Transverse colon (tissue), 4 donors: ENCODE results near the gene SLC25A10.

Experiments used
- EP300 ChIP-seq: sonication (generic); formaldehyde crosslinking; IDR thresholded peaks from one replicate; pipeline ENCODE4 v1.6.1; 2017; ENCODE audit warnings: antibody characterized with exemption, low read depth
- POLR2A ChIP-seq: fragments of 450-650 bp; IDR thresholded peaks from one replicate; pipeline ENCODE4 v1.6.1; 2016; ENCODE audit warnings: antibody characterized with exemption, mild to moderate bottlenecking, moderate library complexity
- POLR2AphosphoS5 ChIP-seq, 3 donors: sonication (generic); formaldehyde crosslinking; IDR thresholded peaks; one replicate each; pipeline ENCODE4 v1.6.1; 2016; ENCODE audit warnings: antibody characterized with exemption in 3 of 3
- TF ChIP-seq, protein P1 (sequence below), 5 experiments: fragments of 200-600 bp in 3 of 5; fragments of 450-650 bp in 2 of 5; sonication (generic) in 3 of 5; IDR thresholded peaks; 1 replicate in 2 of 5; 2 replicates in 3 of 5; pipeline ENCODE4 v1.5.1; 2016 to 2017; ENCODE audit warnings: antibody characterized with exemption in 5 of 5, inconsistent platforms in 3 of 5, mild to moderate bottlenecking in 2 of 5, moderate library complexity in 1 of 5

DNA sequence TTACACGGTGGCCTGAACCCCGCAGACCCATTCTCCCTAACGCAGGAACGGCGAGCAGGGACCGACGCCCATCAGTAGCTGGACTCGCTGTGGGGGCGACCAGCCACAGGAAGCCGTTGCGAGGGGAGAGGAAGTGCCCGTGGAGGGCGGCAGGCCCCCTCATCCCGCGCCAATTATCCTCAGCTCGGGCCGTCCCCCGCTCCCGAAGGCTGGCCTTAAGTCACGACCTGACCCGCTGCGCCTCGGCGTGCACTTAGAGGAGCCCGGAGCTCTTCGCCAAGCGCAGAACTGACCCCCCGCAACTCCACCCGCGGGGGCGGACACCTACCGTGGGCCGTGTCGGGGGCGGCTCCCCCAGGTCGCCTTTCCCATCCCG lies 28.9 kb upstream of the SLC25A10 start:
- TF ChIP-seq, protein P1, sequence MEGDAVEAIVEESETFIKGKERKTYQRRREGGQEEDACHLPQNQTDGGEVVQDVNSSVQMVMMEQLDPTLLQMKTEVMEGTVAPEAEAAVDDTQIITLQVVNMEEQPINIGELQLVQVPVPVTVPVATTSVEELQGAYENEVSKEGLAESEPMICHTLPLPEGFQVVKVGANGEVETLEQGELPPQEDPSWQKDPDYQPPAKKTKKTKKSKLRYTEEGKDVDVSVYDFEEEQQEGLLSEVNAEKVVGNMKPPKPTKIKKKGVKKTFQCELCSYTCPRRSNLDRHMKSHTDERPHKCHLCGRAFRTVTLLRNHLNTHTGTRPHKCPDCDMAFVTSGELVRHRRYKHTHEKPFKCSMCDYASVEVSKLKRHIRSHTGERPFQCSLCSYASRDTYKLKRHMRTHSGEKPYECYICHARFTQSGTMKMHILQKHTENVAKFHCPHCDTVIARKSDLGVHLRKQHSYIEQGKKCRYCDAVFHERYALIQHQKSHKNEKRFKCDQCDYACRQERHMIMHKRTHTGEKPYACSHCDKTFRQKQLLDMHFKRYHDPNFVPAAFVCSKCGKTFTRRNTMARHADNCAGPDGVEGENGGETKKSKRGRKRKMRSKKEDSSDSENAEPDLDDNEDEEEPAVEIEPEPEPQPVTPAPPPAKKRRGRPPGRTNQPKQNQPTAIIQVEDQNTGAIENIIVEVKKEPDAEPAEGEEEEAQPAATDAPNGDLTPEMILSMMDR (IDR thresholded peaks at IDR 0.05): no peak
- TF ChIP-seq POLR2AphosphoS5 (IDR thresholded peaks at IDR 0.05) (no peak), POLR2A (no peak), EP300 (no peak)
